GM12801 (cell line): ENCODE measurements around the gene MRPL4.

ENCODE experiments used
- TF ChIP-seq, protein P1 (sequence below): IDR thresholded peaks from one replicate; pipeline ENCODE4 v1.5.1; 2011; ENCODE audit warnings: control low read depth; ENCODE audit not compliant: insufficient read length; ENCODE audit errors: extremely low read depth

MRPL4 gene

DNA sequence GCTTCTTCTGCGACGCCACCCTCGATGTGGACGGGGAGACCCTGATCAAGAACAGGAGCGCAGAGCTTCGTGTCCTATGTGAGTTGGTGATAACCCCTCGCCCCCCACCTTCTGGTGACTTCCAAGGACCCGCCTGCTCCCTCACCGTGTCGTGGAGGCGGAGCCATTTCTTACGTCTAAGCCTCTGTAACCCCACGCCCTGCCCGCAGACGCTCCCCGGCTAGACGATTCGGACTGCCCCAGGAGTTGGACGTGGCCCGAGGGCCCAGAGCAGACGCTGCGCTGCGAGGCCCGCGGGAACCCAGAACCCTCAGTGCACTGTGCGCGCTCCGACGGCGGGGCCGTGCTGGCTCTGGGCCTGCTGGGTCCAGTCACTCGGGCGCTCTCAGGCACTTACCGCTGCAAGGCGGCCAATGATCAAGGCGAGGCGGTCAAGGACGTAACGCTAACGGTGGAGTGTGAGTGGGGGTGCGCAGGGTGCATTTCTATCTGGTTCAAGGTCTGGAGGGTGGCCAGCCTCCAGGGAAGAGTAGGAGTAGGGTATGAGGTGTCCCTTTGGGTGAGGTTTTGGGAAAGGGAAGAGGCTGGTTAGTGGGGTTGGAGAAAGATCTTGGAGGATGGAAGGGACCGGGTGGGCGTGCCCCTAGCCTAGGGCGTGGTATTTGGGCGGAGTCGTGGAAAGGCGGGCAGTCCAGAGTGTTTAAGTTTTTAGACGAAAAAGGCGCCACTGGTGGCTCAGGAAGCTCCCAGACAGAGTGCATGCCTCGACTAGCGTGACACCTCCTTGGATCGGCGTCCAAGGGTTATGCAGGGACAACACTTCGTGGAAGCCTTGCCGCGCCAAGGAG lies 41.0 kb downstream of the MRPL4 start:
- TF ChIP-seq, protein P1, sequence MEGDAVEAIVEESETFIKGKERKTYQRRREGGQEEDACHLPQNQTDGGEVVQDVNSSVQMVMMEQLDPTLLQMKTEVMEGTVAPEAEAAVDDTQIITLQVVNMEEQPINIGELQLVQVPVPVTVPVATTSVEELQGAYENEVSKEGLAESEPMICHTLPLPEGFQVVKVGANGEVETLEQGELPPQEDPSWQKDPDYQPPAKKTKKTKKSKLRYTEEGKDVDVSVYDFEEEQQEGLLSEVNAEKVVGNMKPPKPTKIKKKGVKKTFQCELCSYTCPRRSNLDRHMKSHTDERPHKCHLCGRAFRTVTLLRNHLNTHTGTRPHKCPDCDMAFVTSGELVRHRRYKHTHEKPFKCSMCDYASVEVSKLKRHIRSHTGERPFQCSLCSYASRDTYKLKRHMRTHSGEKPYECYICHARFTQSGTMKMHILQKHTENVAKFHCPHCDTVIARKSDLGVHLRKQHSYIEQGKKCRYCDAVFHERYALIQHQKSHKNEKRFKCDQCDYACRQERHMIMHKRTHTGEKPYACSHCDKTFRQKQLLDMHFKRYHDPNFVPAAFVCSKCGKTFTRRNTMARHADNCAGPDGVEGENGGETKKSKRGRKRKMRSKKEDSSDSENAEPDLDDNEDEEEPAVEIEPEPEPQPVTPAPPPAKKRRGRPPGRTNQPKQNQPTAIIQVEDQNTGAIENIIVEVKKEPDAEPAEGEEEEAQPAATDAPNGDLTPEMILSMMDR = no peak

DNA sequence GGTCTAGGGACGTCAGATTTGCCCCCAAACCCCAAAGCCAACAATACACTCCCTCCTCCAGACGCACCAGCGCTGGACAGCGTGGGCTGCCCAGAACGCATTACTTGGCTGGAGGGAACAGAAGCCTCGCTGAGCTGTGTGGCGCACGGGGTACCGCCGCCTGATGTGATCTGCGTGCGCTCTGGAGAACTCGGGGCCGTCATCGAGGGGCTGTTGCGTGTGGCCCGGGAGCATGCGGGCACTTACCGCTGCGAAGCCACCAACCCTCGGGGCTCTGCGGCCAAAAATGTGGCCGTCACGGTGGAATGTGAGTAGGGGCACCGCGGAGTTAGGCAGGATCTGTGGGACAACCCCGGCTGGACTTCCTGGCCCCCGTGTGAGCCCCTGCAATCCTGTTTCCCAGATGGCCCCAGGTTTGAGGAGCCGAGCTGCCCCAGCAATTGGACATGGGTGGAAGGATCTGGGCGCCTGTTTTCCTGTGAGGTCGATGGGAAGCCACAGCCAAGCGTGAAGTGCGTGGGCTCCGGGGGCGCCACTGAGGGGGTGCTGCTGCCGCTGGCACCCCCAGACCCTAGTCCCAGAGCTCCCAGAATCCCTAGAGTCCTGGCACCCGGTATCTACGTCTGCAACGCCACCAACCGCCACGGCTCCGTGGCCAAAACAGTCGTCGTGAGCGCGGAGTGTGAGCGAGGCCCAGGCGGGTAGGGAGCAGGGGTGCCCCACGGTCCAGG lies 41.8 kb downstream of the MRPL4 start:
- TF ChIP-seq, protein P1 = no peak

DNA sequence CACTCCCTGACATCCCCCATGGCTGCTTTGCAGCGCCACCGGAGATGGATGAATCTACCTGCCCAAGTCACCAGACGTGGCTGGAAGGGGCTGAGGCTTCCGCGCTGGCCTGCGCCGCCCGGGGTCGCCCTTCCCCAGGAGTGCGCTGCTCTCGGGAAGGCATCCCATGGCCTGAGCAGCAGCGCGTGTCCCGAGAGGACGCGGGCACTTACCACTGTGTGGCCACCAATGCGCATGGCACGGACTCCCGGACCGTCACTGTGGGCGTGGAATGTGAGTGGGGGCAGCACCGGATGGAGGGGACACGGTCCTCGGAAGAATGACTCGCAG lies 42.3 kb downstream of the MRPL4 start:
- TF ChIP-seq, protein P1 = no peak

DNA sequence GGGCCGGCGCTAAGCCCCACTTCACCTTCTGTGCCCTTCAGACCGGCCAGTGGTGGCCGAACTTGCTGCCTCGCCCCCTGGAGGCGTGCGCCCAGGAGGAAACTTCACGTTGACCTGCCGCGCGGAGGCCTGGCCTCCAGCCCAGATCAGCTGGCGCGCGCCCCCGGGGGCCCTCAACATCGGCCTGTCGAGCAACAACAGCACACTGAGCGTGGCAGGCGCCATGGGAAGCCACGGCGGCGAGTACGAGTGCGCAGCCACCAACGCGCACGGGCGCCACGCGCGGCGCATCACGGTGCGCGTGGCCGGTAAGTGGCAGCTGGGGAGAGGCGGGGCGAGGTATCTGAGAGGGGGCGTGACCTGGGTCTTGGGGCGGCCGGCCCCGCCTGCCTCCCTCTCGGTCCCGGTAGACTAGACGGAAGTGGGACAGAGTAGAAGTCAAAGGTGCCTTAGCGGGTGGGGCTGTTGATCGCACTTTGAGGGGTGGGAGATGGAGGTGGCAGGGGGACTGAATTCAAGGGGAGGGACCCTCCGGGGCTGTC lies 43.4 kb downstream of the MRPL4 start:
- TF ChIP-seq, protein P1 = no peak

DNA sequence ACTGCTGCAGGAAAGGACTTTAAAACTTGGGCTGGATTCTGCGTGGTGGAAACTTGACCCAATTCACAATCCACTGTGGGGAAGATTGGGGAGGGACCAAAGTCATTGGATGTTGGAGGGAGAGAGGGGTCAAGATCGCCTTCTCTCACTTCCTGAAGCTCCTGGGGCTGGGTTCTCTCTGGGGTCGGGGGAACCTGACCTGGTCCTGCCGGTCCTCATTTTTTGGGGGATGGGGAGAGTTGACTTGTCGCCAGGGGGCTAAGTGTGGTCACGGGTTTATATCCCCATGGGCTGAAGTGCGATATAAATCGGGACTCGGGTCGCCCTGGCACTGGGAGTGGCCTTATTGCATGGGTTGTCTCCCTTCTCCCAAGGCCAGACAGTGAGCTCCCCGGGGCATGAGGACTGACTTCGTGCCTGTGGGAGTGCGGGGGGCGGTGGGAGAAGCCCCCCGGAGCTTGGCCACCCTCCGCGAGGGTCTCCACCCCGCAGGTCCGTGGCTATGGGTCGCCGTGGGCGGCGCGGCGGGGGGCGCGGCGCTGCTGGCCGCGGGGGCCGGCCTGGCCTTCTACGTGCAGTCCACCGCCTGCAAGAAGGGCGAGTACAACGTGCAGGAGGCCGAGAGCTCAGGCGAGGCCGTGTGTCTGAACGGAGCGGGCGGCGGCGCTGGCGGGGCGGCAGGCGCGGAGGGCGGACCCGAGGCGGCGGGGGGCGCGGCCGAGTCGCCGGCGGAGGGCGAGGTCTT lies 44.0 kb downstream of the MRPL4 start:
- TF ChIP-seq, protein P1 = no peak

DNA sequence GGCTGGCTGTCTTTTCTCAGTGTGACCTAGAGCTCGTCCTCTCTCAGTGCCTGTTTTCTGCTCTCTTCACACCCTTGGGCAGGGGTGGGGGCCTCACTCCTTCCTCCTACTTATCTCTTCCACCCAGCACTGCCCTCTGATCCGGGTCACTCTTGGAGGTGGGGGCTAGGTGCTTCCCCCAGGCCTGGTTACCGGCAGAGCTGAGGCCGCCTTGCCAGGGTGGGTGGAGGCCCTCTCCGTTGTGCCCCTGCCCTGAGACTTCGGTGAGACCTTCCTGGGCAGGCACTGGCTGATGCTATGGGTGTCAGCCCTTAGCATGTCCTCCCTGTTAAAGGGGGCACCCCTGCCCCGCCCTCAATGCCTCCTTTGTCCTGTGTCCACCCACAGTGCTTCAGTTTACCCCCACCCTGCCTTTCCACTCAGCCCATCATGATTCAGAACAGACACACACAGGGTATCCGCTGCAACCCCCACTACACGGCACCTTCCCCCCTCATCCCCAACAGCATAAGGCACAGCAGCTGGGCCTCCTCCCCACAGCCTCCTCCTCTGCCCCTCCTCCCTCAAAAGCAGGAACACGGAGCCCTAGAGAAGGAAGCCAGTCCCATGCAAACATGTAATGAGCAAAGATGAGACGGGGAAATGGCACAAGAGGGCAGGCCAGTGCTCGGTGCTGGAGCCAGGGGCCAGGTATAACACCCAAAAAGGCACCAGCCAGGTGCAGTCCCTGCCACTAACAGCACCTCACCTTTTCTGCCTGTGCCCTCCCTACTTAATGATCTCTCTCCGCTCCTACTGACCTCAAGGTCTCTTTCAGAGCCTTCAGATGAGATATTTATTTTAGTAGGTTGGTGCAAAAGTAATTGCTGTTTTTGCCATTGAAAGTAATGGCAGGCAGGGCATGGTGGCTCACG lies 47.8 kb downstream of the MRPL4 start:
- TF ChIP-seq, protein P1 = no peak
